ENCODE data around the gene CAMK2N2.

Gene CAMK2N2

GRCh38 chr3:184261270-184261853, at the start of gene CAMK2N2:
CAMK2N2 (minus strand) TSS chr3:184261553; CDS start chr3:184261285, 268 bp downstream.
- peak; percentile 86 for DNase-seq (ENCODE audit: low spot score)

- no peak for DNase-seq (ENCODE audit: low spot score)
Measured at GRCh38 chr3:184308744-184309143, 47.4 kb upstream of the CAMK2N2 start.

GRCh38 chr3:184307915-184308314, 46.6 kb upstream of the CAMK2N2 start:
- DNase-seq (ENCODE audit: low spot score): no peak

- DNase-seq (ENCODE audit: low spot score): no peak
Measured at GRCh38 chr3:184306341-184306972, 45.1 kb upstream of the CAMK2N2 start.

GRCh38 chr3:184305577-184305976, 44.2 kb upstream of the CAMK2N2 start:
- peak; percentile 63 for DNase-seq (ENCODE audit: low spot score)

GRCh38 chr3:184300378-184300720, 39.0 kb upstream of the CAMK2N2 start:
- peak; percentile 96 for DNase-seq (ENCODE audit: low spot score)

GRCh38 chr3:184299488-184300377, 38.4 kb upstream of the CAMK2N2 start:
- DNase-seq (ENCODE audit: low spot score): peak; percentile 77

GRCh38 chr3:184298759-184299487, 37.6 kb upstream of the CAMK2N2 start, which contains the start of gene PSMD2:
PSMD2 (plus strand) TSS chr3:184299241; CDS start chr3:184299267, 26 bp downstream.
- DNase-seq (ENCODE audit: low spot score): peak; percentile 94

- DNase-seq (ENCODE audit: low spot score): no peak
Measured at GRCh38 chr3:184296616-184297015, 35.3 kb upstream of the CAMK2N2 start.

GRCh38 chr3:184295771-184296170, 34.4 kb upstream of the CAMK2N2 start:
- DNase-seq (ENCODE audit: low spot score): no peak

GRCh38 chr3:184291738-184292445, 30.5 kb upstream of the CAMK2N2 start:
- DNase-seq (ENCODE audit: low spot score): no peak

- no peak for DNase-seq (ENCODE audit: low spot score)
Measured at GRCh38 chr3:184291044-184291737, 29.8 kb upstream of the CAMK2N2 start.

GRCh38 chr3:184290331-184290730, 29.0 kb upstream of the CAMK2N2 start:
- no peak for DNase-seq (ENCODE audit: low spot score)

GRCh38 chr3:184289426-184289938, 28.1 kb upstream of the CAMK2N2 start:
- DNase-seq (ENCODE audit: low spot score): peak; percentile 70

GRCh38 chr3:184284696-184285095, 23.3 kb upstream of the CAMK2N2 start:
- peak; percentile 70 for DNase-seq (ENCODE audit: low spot score)

GRCh38 chr3:184283681-184284080, 22.3 kb upstream of the CAMK2N2 start:
- no peak for DNase-seq (ENCODE audit: low spot score)

GRCh38 chr3:184282941-184283340, 21.6 kb upstream of the CAMK2N2 start:
- no peak for DNase-seq (ENCODE audit: low spot score)

GRCh38 chr3:184277366-184277765, 16.0 kb upstream of the CAMK2N2 start:
- DNase-seq (ENCODE audit: low spot score): no peak

GRCh38 chr3:184275961-184276910, 14.9 kb upstream of the CAMK2N2 start, which contains the start of gene ECE2:
ECE2 (plus strand) TSS chr3:184276022; CDS start chr3:184276154, 132 bp downstream.
- no peak for DNase-seq (ENCODE audit: low spot score)

GRCh38 chr3:184275381-184275701, 14.0 kb upstream of the CAMK2N2 start:
- DNase-seq (ENCODE audit: low spot score): no peak

All from RKO (cell line).